ENCODE results near the gene CSNK1E. TPM values are rescaled to one million over a fixed set of nuclear protein-coding genes. Genes with fewer than 3 reads are reported as not detected.

Gene CSNK1E
- total RNA-seq, 4 donors from 2014 or later: 29.8 to 66.3 (median 40.3) TPM

DNA sequence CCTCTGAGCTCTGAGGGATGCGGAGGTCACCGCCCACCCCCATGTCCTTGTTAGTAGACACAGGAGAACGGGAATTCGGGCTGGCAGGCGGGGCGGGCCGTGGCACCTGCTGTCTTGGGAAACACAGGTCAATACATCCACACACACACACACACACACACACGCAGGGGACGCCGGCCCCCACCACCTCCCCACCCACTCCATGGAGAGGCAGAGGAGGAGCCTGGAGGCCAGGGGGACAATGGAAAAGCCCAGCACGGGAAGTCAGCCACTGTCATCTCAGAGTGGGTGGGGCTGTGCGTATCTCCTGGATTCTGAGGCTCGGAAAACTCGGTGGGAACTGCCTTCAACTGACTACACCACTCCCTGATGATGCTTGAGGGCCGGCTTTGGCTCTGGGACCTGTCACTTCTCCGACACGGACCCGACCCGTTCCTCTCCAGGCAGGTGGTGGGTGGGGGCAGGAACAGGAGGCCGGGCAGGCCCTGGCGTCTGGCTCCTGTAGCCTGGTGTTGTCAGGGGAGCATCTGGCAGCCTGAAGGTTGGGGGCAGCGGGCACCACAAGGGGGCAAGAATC is 25.9 kb downstream of the CSNK1E start:
- Histone ChIP-seq H3K27me3 (no peaks in the 10 kb centered on the region), H3K4me1 (peaks cover 3 to 4% of the 10 kb centered on the region in 2 donors), H3K9me3 (no peaks in the 10 kb centered on the region), H3K4me3 (no peak overlapping the region), H3K36me3 (peaks cover 0 to 62% of the 10 kb centered on the region in 2 donors), H3K27ac (peak overlapping the region; percentile 45 to 72 (median 70))
- TF ChIP-seq POLR2A (IDR thresholded peaks at IDR 0.05) (peak in 1 of 2 donors; percentile 14), CTCF (IDR thresholded peaks at IDR 0.05 in 4 of 5, conservative IDR thresholded peaks at IDR 0.05 in 1 of 5) (no peak)
- intact Hi-C loops (cut with DNase I; ENCODE audit: low total_unique reads): no loop called here
- DNase-seq (no peak), ATAC-seq (peak in 1 of 2 donors; percentile 40)
- in situ Hi-C loops (cut with MboI; ENCODE audit: low sequenced_read_pairs in 4 of 4): no loop called here

GRCh38 chr22:38290347-38290746 is 26.9 kb downstream of the CSNK1E start:
- in situ Hi-C loops (cut with MboI; ENCODE audit: low sequenced_read_pairs in 4 of 4): no loop called here
- TF ChIP-seq CTCF (IDR thresholded peaks at IDR 0.05 in 4 of 5, conservative IDR thresholded peaks at IDR 0.05 in 1 of 5) (no peak), POLR2A (IDR thresholded peaks at IDR 0.05) (no peak)
- no peak for ATAC-seq
- Histone ChIP-seq H3K27ac (peak overlapping the region in 1 of 4 donors; percentile 68), H3K4me1 (no peaks in the 10 kb centered on the region), H3K9me3 (no peaks in the 10 kb centered on the region), H3K4me3 (no peak overlapping the region), H3K36me3 (peaks cover 0 to 53% of the 10 kb centered on the region in 2 donors), H3K27me3 (no peaks in the 10 kb centered on the region)
- no peak for DNase-seq
- intact Hi-C loops (cut with DNase I; ENCODE audit: low total_unique reads): no loop called here

DNA sequence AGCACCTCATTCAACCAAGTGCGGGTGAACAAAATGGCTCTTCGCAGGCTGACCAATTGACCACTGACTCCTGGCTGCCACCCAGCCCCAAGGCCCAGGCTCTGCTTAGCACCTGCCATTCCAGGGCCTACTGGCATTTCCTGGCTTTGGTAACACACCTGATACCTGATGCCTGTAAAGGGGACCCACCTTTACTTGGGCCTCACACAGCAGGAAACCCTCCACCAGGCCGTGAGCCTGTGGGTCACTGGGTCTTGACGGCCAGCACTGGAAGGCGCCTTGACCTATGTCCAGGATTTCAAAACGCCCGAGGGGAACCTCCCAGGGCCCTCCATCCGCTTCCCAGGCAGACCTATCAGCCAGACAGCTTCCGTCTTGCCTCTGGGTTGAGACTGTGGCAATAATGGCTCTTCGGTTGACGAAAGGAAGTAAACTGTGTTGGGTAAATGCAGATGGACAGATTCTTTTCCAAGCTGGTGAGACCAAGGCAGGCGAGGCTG is 27.6 kb downstream of the CSNK1E start:
- H3K4me3 ChIP-seq: no peak overlapping the region
- peaks cover 0 to 46% of the 10 kb centered on the region in 2 donors for H3K36me3 ChIP-seq
- peak overlapping the region in 2 of 4 donors; percentile 13 to 68 for H3K27ac ChIP-seq
- H3K4me1 ChIP-seq: peaks cover 0 to 3% of the 10 kb centered on the region in 2 donors
- H3K9me3 ChIP-seq: no peaks in the 10 kb centered on the region
- TF ChIP-seq POLR2A (IDR thresholded peaks at IDR 0.05) (no peak), CTCF (IDR thresholded peaks at IDR 0.05 in 4 of 5, conservative IDR thresholded peaks at IDR 0.05 in 1 of 5) (no peak)
- DNase-seq (no peak), ATAC-seq (no peak)
- intact Hi-C loops (cut with DNase I; ENCODE audit: low total_unique reads) (no loop called here), in situ Hi-C loops (cut with MboI; ENCODE audit: low sequenced_read_pairs in 4 of 4) (no loop called here)
- H3K27me3 ChIP-seq: no peaks in the 10 kb centered on the region

GRCh38 chr22:38286915-38287669 is 30.1 kb downstream of the CSNK1E start:
- Histone ChIP-seq H3K4me3 (no peak overlapping the region), H3K27ac (peak overlapping the region in 1 of 4 donors; percentile 9), H3K4me1 (peaks cover 6 to 9% of the 10 kb centered on the region in 2 donors), H3K27me3 (no peaks in the 10 kb centered on the region), H3K9me3 (no peaks in the 10 kb centered on the region), H3K36me3 (peaks cover 0 to 20% of the 10 kb centered on the region in 2 donors)
- no peak for DNase-seq
- intact Hi-C loops (cut with DNase I; ENCODE audit: low total_unique reads): no loop called here
- TF ChIP-seq POLR2A (IDR thresholded peaks at IDR 0.05): no peak
- ATAC-seq: no peak
- in situ Hi-C loops (cut with MboI; ENCODE audit: low sequenced_read_pairs in 4 of 4): no loop called here

DNA sequence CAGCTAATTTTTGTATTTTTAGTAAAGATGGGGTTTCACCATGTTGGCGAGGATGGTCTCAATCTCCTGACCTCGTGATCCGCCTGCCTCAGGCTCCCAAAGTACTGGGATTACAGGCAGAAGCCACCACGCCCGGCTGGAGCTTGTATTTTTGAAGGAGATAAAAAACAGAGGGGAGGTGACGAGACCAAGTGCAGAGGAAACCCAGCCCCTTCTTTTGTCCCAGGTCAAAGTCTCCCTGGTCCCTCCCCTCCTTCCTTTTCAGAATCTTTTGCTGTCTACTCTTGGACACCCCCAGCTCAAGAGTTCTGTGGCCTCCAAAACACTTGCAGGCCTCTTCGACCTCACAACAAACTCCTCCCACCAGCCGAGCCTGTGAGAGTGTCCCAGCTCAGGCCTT is 32.2 kb downstream of the CSNK1E start:
- Histone ChIP-seq H3K27ac (peak overlapping the region; percentile 33 to 74 (median 59)), H3K36me3 (peaks cover 0 to 14% of the 10 kb centered on the region in 2 donors), H3K4me1 (peaks cover 6 to 9% of the 10 kb centered on the region in 2 donors), H3K9me3 (no peaks in the 10 kb centered on the region), H3K4me3 (no peak overlapping the region), H3K27me3 (no peaks in the 10 kb centered on the region)
- in situ Hi-C loops (cut with MboI; ENCODE audit: low sequenced_read_pairs in 4 of 4): no loop called here
- intact Hi-C loops (cut with DNase I; ENCODE audit: low total_unique reads): no loop called here
- DNase-seq: no peak
- TF ChIP-seq POLR2A (IDR thresholded peaks at IDR 0.05) (no peak), CTCF (IDR thresholded peaks at IDR 0.05 in 4 of 5, conservative IDR thresholded peaks at IDR 0.05 in 1 of 5) (no peak)
- ATAC-seq: no peak

All from gastrocnemius medialis (tissue), 4 donors.